HepG2 (cell line): Measurements from ENCODE around the gene SPECC1L. TPM values are rescaled to one million over a fixed set of nuclear protein-coding genes. Genes with fewer than 3 reads are reported as not detected.

Experiments
- KDM5B ChIP-seq: sonication (generic); formaldehyde crosslinking; IDR thresholded peaks from 2 replicates; pipeline ENCODE4 v1.4.0; 2020; ENCODE audit warnings: missing genetic modification reagents, mild to moderate bottlenecking, borderline replicate concordance
- MBNL3 ChIP-seq: fragments of 250-450 bp; sonication (Bioruptor Pico); conservative IDR thresholded peaks from 2 replicates; pipeline ENCODE4 v1.8.0; 2022; ENCODE audit warnings: mild to moderate bottlenecking, inconsistent platforms
- NCOA1 ChIP-seq: sonication (generic); formaldehyde crosslinking; IDR thresholded peaks from 2 replicates; pipeline ENCODE4 v1.9.0; 2021; ENCODE audit warnings: missing genetic modification reagents
- NR2C2 ChIP-seq: sonication (generic); formaldehyde crosslinking; IDR thresholded peaks from 2 replicates; pipeline ENCODE4 v1.4.0; 2020; ENCODE audit warnings: missing genetic modification reagents, mild to moderate bottlenecking, moderate library complexity, borderline replicate concordance
- ONECUT2 ChIP-seq: sonication (generic); formaldehyde crosslinking; IDR thresholded peaks from 2 replicates; pipeline ENCODE4 v1.4.0; 2020; ENCODE audit warnings: missing genetic modification reagents
- RAD51 ChIP-seq: fragments of 450-650 bp; IDR thresholded peaks from 2 replicates; pipeline ENCODE4 v1.6.1; 2016; ENCODE audit warnings: borderline replicate concordance
- TAF1 ChIP-seq: sonication (generic); formaldehyde crosslinking; IDR thresholded peaks from 2 replicates; pipeline ENCODE4 v1.4.0; 2020; ENCODE audit warnings: missing genetic modification reagents
- TOE1 ChIP-seq: sonication (generic); formaldehyde crosslinking; IDR thresholded peaks from 2 replicates; pipeline ENCODE4 v1.4.0; 2020; ENCODE audit warnings: mild to moderate bottlenecking, missing genetic modification reagents
- ZBTB20 ChIP-seq: sonication (generic); formaldehyde crosslinking; IDR thresholded peaks from 2 replicates; pipeline ENCODE4 v1.8.1; 2023; ENCODE audit warnings: missing genetic modification reagents, low read depth, mild to moderate bottlenecking, borderline replicate concordance
- ZBTB38 ChIP-seq: sonication (generic); formaldehyde crosslinking; IDR thresholded peaks from 2 replicates; pipeline ENCODE4 v1.5.1; 2020; ENCODE audit warnings: mild to moderate bottlenecking, missing genetic modification reagents
- ZBTB39 ChIP-seq: sonication (generic); formaldehyde crosslinking; IDR thresholded peaks from 2 replicates; pipeline ENCODE4 v1.5.0; 2020; ENCODE audit warnings: missing genetic modification reagents
- ZFP90 ChIP-seq: sonication (generic); formaldehyde crosslinking; IDR thresholded peaks from 2 replicates; pipeline ENCODE4 v1.8.0; 2022; ENCODE audit warnings: missing genetic modification reagents, mild to moderate bottlenecking, inconsistent platforms, borderline replicate concordance
- ZNF225 ChIP-seq: sonication (generic); formaldehyde crosslinking; IDR thresholded peaks from 2 replicates; pipeline ENCODE4 v1.4.0; 2020; ENCODE audit warnings: mild to moderate bottlenecking, missing genetic modification reagents
- ZNF441 ChIP-seq: sonication (generic); formaldehyde crosslinking; IDR thresholded peaks from 2 replicates; pipeline ENCODE4 v1.7.0; 2021; ENCODE audit warnings: missing genetic modification reagents, borderline replicate concordance
- ZNF503 ChIP-seq: sonication (generic); formaldehyde crosslinking; IDR thresholded peaks from 2 replicates; pipeline ENCODE4 v1.4.0; 2020; ENCODE audit warnings: missing genetic modification reagents
- ZNF550 ChIP-seq: sonication (generic); formaldehyde crosslinking; IDR thresholded peaks from 2 replicates; pipeline ENCODE4 v1.4.0; 2020; ENCODE audit warnings: mild to moderate bottlenecking, missing genetic modification reagents, borderline replicate concordance
- ZNF589 ChIP-seq: sonication (generic); formaldehyde crosslinking; conservative IDR thresholded peaks from 2 replicates; pipeline ENCODE4 v1.8.0; 2022; ENCODE audit warnings: mild to moderate bottlenecking, moderate library complexity, missing genetic modification reagents
- ZNF652 ChIP-seq: IDR thresholded peaks from 2 replicates; pipeline ENCODE4 v1.6.1; 2016; ENCODE audit warnings: low read depth, borderline replicate concordance
- ZNF747 ChIP-seq: sonication (generic); formaldehyde crosslinking; IDR thresholded peaks from 2 replicates; pipeline ENCODE4 v1.8.1; 2023; ENCODE audit warnings: missing genetic modification reagents, mild to moderate bottlenecking, borderline replicate concordance
- ZNF850 ChIP-seq: sonication (generic); formaldehyde crosslinking; conservative IDR thresholded peaks from 2 replicates; pipeline ENCODE4 v1.9.0; 2021; ENCODE audit warnings: mild to moderate bottlenecking, missing genetic modification reagents
- ZSCAN30 ChIP-seq: sonication (generic); formaldehyde crosslinking; IDR thresholded peaks from 2 replicates; pipeline ENCODE4 v1.5.0; 2020; ENCODE audit warnings: mild to moderate bottlenecking, missing genetic modification reagents
- polyA plus RNA-seq, 8 experiments: library from polyadenylated mRNA; depleted of rRNA in 3 of 8; stranded (reverse) in 7 of 8; unstranded in 1 of 8; fragments of >200 nt; fragmentation: Illumina TruSeq in 4 of 8; extraction: Trizol in 4 of 8; gene quantifications; 2 replicates each; pipeline versions ENCODE4 v1.2.1 to v1.2.3, GENCODE V29; 2011 to 2016; ENCODE audit warnings: low read depth in 4 of 8, missing spikeins in 1 of 8, mixed read lengths in 1 of 8; ENCODE audit not compliant: insufficient read depth in 1 of 8
- total RNA-seq, 5 experiments: library from RNA; depleted of rRNA; stranded (reverse); fragments of >200 nt; fragmentation: Illumina TruSeq; extraction: Trizol; gene quantifications; 2 replicates each; pipeline ENCODE4 v1.2.3, GENCODE V29; 2016; ENCODE audit warnings: low read depth in 1 of 5
- TF ChIP-seq, protein P1 (sequence below): IDR thresholded peaks from 2 replicates; pipeline ENCODE4 v1.6.1; 2016; ENCODE audit warnings: missing biosample characterization, missing genetic modification reagents, low read depth

The SPECC1L gene
- total and polyA plus RNA-seq, 2 of the 13 experiments (the other 11 are each of a cell fraction or from before 2014, with no cell fraction given): 14.1 to 30.3 TPM

GRCh38 chr22:24270556-24271385, at the start of gene SPECC1L (continued):
- TF ChIP-seq NCOA1 (CRISPR knock-in tag) (peak; percentile 52; the same call in 1 of the 2 replicates), ZNF550 (CRISPR knock-in tag) (peak; percentile 81; the same call in 1 of the 2 replicates), ZFP90 (0 out of 2 replicates have a peak, but pooled peaks have one; percentile 80), ZNF747 (CRISPR knock-in tag) (peak; percentile 90), ZSCAN30 (no peak), ZBTB38 (CRISPR knock-in tag) (peak; percentile 63; the same call in 1 of the 2 replicates), KDM5B (CRISPR knock-in tag) (peak; percentile 93; the same call in 1 of the 2 replicates), TAF1 (CRISPR knock-in tag) (peak; percentile 81), ZNF589 (CRISPR knock-in tag) (peak; percentile 67), NR2C2 (CRISPR knock-in tag) (peak; percentile 45; the same call in 1 of the 2 replicates), MBNL3 (no peak), RAD51 (no peak), ONECUT2 (CRISPR knock-in tag) (no peak), ZNF225 (CRISPR knock-in tag) (peak; percentile 85), ZNF850 (CRISPR knock-in tag) (peak; percentile 72; the same call in 1 of the 2 replicates), ZNF503 (CRISPR knock-in tag) (0 out of 2 replicates have a peak, but pooled peaks have one; percentile 55), ZBTB39 (CRISPR knock-in tag) (no peak), ZNF441 (CRISPR knock-in tag) (peak; percentile 56; the same call in 1 of the 2 replicates), TOE1 (CRISPR knock-in tag) (no peak), ZNF652 (CRISPR knock-in tag) (no peak), ZBTB20 (CRISPR knock-in tag) (peak; percentile 76)
- TF ChIP-seq, protein P1, sequence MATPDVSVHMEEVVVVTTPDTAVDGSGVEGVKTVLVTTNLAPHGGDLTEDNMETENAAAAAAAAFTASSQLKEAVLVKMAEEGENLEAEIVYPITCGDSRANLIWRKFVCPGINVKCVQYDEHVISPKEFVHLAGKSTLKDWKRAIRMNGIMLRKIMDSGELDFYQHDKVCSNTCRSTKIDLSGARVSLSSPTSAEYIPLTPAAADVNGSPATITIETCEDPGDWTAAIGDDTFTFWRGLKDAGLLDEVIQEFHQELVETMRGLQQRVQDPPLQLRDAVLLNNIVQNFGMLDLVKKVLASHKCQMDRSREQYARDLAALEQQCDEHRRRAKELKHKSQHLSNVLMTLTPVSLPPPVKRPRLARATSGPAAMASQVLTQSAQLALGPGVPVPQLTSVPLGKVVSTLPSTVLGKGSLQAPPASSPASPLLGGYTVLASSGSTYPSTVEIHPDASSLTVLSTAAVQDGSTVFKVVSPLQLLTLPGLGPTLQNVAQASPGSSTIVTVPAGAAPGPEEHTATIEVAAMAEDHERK: no peak
